ENCODE measurements around the gene WWOX.

Gene WWOX

GRCh38 chr16:78416400-78416799 lies 316.9 kb downstream of the WWOX start:
- TF ChIP-seq, protein P1, sequence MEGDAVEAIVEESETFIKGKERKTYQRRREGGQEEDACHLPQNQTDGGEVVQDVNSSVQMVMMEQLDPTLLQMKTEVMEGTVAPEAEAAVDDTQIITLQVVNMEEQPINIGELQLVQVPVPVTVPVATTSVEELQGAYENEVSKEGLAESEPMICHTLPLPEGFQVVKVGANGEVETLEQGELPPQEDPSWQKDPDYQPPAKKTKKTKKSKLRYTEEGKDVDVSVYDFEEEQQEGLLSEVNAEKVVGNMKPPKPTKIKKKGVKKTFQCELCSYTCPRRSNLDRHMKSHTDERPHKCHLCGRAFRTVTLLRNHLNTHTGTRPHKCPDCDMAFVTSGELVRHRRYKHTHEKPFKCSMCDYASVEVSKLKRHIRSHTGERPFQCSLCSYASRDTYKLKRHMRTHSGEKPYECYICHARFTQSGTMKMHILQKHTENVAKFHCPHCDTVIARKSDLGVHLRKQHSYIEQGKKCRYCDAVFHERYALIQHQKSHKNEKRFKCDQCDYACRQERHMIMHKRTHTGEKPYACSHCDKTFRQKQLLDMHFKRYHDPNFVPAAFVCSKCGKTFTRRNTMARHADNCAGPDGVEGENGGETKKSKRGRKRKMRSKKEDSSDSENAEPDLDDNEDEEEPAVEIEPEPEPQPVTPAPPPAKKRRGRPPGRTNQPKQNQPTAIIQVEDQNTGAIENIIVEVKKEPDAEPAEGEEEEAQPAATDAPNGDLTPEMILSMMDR (IDR thresholded peaks at IDR 0.05): no peak
- intact Hi-C loops (cut with DNase I; ENCODE audit: low total_unique reads): no loop called here
- Histone ChIP-seq H3K4me3 (no peak overlapping the region), H3K4me1 (no peaks in the 10 kb centered on the region), H3K36me3 (no peaks in the 10 kb centered on the region), H3K27me3 (no peaks in the 10 kb centered on the region), H3K9me3 (peaks cover 0 to 8% (median 0%) of the 10 kb centered on the region in 3 donors), H3K27ac (no peak overlapping the region)
- DNase-seq: no peak

- no peaks in the 10 kb centered on the region for H3K4me1 ChIP-seq
- no peak for DNase-seq
- H3K27ac ChIP-seq: no peak overlapping the region
- no peaks in the 10 kb centered on the region for H3K9me3 ChIP-seq
- no peaks in the 10 kb centered on the region for H3K27me3 ChIP-seq
- intact Hi-C loops (cut with DNase I; ENCODE audit: low total_unique reads): no loop called here
- H3K36me3 ChIP-seq: no peaks in the 10 kb centered on the region
- TF ChIP-seq, protein P1 (IDR thresholded peaks at IDR 0.05): no peak
- H3K4me3 ChIP-seq: no peak overlapping the region
These were observed 321.8 kb downstream of the WWOX start for GRCh38 chr16:78421181-78421708.

DNA sequence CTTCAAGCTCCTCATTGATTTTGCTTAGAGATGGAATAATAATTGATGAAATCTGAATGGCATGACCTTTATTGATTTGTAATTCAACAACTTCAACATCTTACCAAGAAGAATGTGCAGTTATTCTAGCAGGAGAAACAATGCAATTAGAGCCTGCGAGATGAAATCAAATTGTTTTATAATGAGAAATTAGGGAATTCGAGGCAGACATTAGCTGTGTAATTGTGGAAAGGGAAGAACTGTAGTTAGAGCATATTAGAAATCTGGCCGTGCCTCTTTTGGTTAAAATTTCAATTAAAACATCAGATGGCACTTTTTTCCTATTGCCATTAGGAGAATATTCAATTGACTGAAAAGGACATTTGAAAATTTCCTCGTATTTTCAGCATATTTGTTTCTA lies 325.8 kb downstream of the WWOX start:
- Histone ChIP-seq H3K9me3 (no peaks in the 10 kb centered on the region), H3K4me1 (no peaks in the 10 kb centered on the region), H3K27ac (no peak overlapping the region), H3K36me3 (peaks cover 0 to 3% (median 0%) of the 10 kb centered on the region in 3 donors), H3K27me3 (no peaks in the 10 kb centered on the region), H3K4me3 (no peak overlapping the region)
- intact Hi-C loops (cut with DNase I; ENCODE audit: low total_unique reads): no loop called here
- TF ChIP-seq, protein P1 (IDR thresholded peaks at IDR 0.05): no peak
- DNase-seq: no peak

- DNase-seq: no peak
- intact Hi-C loops (cut with DNase I; ENCODE audit: low total_unique reads): no loop called here
These were observed 326.5 kb downstream of the WWOX start for GRCh38 chr16:78425891-78426510.

GRCh38 chr16:78428193-78428592 lies 328.7 kb downstream of the WWOX start:
- TF ChIP-seq, protein P1 (IDR thresholded peaks at IDR 0.05): no peak
- Histone ChIP-seq H3K4me1 (no peaks in the 10 kb centered on the region), H3K4me3 (no peak overlapping the region), H3K27me3 (no peaks in the 10 kb centered on the region), H3K27ac (no peak overlapping the region), H3K36me3 (peaks cover 0 to 13% (median 7%) of the 10 kb centered on the region in 3 donors), H3K9me3 (no peaks in the 10 kb centered on the region)
- DNase-seq: no peak
- intact Hi-C loops (cut with DNase I; ENCODE audit: low total_unique reads): no loop called here

More at GRCh38 chr16:78425891-78426510, 326.5 kb downstream of the WWOX start:
- H3K27ac ChIP-seq: no peak overlapping the region
- H3K4me3 ChIP-seq: no peak overlapping the region
- H3K36me3 ChIP-seq: peaks cover 0 to 7% (median 0%) of the 10 kb centered on the region in 3 donors
- TF ChIP-seq, protein P1 (IDR thresholded peaks at IDR 0.05): no peak
- H3K27me3 ChIP-seq: no peaks in the 10 kb centered on the region
- no peaks in the 10 kb centered on the region for H3K4me1 ChIP-seq
- H3K9me3 ChIP-seq: no peaks in the 10 kb centered on the region

Measured in tibial artery (tissue), 4 donors.